GM21529 (cell line): ENCODE results near the gene GADD45A.
"Not testable (repeated sequence)": the region's sequence is repeated elsewhere in the genome, so short reads cannot be mapped to it uniquely, and the experiment has no call there.

Experiments used
- ATAC-seq: cut with Tn5 transposase; IDR thresholded peaks from one replicate; pipeline ENCODE4 v1.9.1; 2021; ENCODE audit not compliant: unreplicated experiment

The GADD45A gene

GRCh38 chr1:67717876-67718275, 32.9 kb downstream of the GADD45A start:
- no peak for ATAC-seq

GRCh38 chr1:67719329-67720196, 34.6 kb downstream of the GADD45A start:
- ATAC-seq = no peak

- ATAC-seq = no peak
These were observed 36.1 kb downstream of the GADD45A start for GRCh38 chr1:67721112-67721511.

- peak; percentile 52 for ATAC-seq
These were observed 36.8 kb downstream of the GADD45A start for GRCh38 chr1:67721650-67722291.

- ATAC-seq = no peak
These were observed 37.4 kb downstream of the GADD45A start for GRCh38 chr1:67722292-67722944.

- ATAC-seq = peak; percentile 2
These were observed 38.1 kb downstream of the GADD45A start for GRCh38 chr1:67723126-67723525.

GRCh38 chr1:67723620-67724019, 38.6 kb downstream of the GADD45A start:
- ATAC-seq = peak; percentile 74

GRCh38 chr1:67724928-67725560, 40.0 kb downstream of the GADD45A start:
- ATAC-seq = no peak

GRCh38 chr1:67726224-67726623, 41.2 kb downstream of the GADD45A start:
- no peak for ATAC-seq

GRCh38 chr1:67729872-67730271, 44.9 kb downstream of the GADD45A start:
- no peak for ATAC-seq

- not testable (repeated sequence) for ATAC-seq
These were observed 45.3 kb downstream of the GADD45A start for GRCh38 chr1:67730312-67730711.

GRCh38 chr1:67731322-67731721, 46.3 kb downstream of the GADD45A start:
- no peak for ATAC-seq

GRCh38 chr1:67732750-67733151, 47.8 kb downstream of the GADD45A start:
- ATAC-seq = peak; percentile 35

- no peak for ATAC-seq
These were observed 48.8 kb downstream of the GADD45A start for GRCh38 chr1:67733681-67734322.

- ATAC-seq = no peak
These were observed 49.3 kb downstream of the GADD45A start for GRCh38 chr1:67734323-67734690.

- no peak for ATAC-seq
These were observed 50.2 kb downstream of the GADD45A start for GRCh38 chr1:67735206-67735605.

GRCh38 chr1:67735806-67736627, 51.0 kb downstream of the GADD45A start:
- ATAC-seq = peak; percentile 93

- no peak for ATAC-seq
These were observed 51.7 kb downstream of the GADD45A start for GRCh38 chr1:67736750-67737149.

GRCh38 chr1:67737875-67738274, 52.9 kb downstream of the GADD45A start:
- no peak for ATAC-seq
